ENCODE measurements around the gene ALKBH7.
A peak's percentile ranks its signal among the peaks of the same experiment; 100 is the strongest.
"Not testable (repeated sequence)": the region's sequence is repeated elsewhere in the genome, so short reads cannot be mapped to it uniquely, and the experiment has no call there.

ALKBH7 gene

DNA sequence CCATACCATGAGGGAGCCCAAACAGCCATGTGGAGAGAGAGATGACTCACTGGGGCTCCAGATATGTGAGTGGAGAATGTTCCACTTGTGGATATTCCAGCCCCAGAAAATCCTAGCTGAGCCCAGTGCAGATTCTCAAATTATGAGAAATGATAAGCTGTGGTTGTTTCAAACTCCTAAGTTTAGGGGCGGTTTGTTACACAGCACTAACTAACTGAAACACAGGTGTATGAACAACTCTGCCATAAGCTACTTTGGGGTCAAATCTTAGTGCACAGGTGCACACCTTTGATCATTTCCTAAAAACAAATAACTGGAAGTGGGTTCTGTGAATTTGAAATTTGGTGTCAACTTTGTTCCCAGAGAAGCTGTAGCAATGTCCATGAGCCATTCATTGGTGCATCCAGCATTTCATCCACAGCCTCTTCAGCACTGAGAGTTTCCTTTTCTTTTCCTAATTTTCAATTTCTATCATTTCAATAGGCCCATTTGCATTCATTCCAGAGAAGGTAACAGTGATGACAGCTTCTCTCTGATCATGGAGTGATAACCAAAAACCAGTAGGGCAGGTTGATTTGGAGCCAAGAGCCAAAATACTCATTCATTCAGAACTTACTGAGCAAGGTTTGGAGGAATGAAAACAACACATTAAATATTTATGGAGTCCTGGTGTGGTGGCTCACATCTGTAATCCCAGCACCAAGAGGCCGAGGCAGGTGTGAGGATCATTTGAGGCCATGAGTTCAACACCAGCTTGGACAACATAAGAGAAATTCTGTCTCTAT lies 20.0 kb upstream of the ALKBH7 start:
- Histone ChIP-seq H3K27ac (ENCODE audit: low read depth, low read length) (no peak overlapping the region), H3K4me3 (ENCODE audit: low read depth, low read length) (no peak overlapping the region), H3K36me3 (ENCODE audit: control insufficient read depth, insufficient read depth, low read length) (no peaks in the 10 kb centered on the region), H3K9ac (ENCODE audit: low read length) (no peak overlapping the region), H3K4me1 (ENCODE audit: control insufficient read depth, insufficient read depth, low read length) (no peaks in the 10 kb centered on the region), H3K9me3 (ENCODE audit: control insufficient read depth, insufficient read depth, low read depth, low read length) (peaks cover 10% of the 10 kb centered on the region; the same call in 1 of the 2 replicates), H3K27me3 (ENCODE audit: control insufficient read depth, insufficient read depth, low read length) (peaks cover 10% of the 10 kb centered on the region; the same call in 1 of the 2 replicates)

DNA sequence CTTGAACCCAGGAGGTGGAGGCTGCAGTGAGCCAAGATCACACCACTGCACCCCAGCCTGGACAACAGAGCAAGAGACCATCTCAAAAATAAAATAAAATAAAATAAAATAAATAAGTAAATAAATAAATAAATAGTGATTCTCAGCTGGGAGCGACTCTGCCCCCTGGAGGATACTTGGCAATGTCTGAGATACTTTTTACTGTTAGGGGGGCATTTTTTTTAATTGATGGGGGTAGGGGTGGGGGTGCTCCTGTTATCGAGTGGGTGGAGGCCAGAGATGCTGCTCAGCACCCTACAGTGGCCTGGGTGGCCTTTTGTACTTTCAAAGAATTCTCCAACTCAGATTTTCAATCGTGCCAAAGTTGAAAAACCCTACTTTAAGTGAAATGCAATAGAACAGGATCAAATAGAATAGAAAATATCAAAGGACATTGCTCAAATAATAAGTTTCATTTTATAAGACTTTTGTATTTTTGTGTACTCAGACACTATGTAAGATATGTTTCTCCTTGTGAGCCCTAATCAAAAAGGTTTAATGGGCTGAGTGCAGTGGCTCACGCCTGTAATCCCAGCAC lies 18.4 kb upstream of the ALKBH7 start:
- Histone ChIP-seq H3K4me3 (ENCODE audit: low read depth, low read length) (no peak overlapping the region), H3K9ac (ENCODE audit: low read length) (no peak overlapping the region), H3K4me1 (ENCODE audit: control insufficient read depth, insufficient read depth, low read length) (0 out of 2 replicates have a peak, but pooled peaks cover 6% of the 10 kb centered on the region), H3K27me3 (ENCODE audit: control insufficient read depth, insufficient read depth, low read length) (peaks cover 7% of the 10 kb centered on the region; the same call in 1 of the 2 replicates), H3K9me3 (ENCODE audit: control insufficient read depth, insufficient read depth, low read depth, low read length) (peaks cover 10% of the 10 kb centered on the region; the same call in 1 of the 2 replicates), H3K36me3 (ENCODE audit: control insufficient read depth, insufficient read depth, low read length) (no peaks in the 10 kb centered on the region), H3K27ac (ENCODE audit: low read depth, low read length) (no peak overlapping the region)

DNA sequence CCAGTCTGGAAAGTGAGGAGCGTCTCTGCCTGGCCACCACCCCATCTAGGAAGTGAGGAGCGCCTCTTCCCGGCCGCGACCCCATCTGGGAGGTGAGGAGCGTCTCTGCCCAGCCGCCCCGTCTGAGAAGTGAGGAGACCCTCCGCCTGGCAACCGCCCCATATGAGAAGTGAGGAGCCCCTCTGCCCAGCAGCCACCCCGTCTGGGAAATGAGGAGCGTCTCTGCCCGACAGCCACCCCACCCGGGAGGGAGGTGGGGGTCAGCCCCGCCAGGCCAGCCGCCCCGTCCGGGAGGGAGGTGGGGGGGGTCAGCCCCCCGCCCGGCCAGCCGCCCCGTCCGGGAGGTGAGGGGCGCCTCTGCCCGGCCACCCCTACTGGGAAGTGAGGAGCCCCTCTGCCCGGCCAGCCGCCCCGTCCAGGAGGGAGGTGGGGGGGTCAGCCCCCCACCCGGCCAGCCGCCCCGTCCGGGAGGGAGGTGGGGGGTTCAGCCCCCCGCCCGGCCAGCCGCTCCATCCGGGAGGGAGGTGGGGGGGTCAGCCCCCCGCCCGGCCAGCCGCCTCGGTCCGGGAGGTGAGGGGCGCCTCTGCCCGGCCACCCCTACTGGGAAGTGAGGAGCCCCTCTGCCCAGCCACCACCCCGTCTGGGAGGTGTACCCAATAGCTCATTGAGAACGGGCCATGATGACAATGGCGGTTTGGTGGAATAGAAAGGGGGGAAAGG lies 17.1 kb upstream of the ALKBH7 start:
- H3K4me3 ChIP-seq (ENCODE audit: low read depth, low read length); H3K27ac ChIP-seq (ENCODE audit: low read depth, low read length); H3K27me3 ChIP-seq (ENCODE audit: control insufficient read depth, insufficient read depth, low read length); H3K36me3 ChIP-seq (ENCODE audit: control insufficient read depth, insufficient read depth, low read length); H3K4me1 ChIP-seq (ENCODE audit: control insufficient read depth, insufficient read depth, low read length); H3K9ac ChIP-seq (ENCODE audit: low read length): not testable (repeated sequence)
- peaks cover 10% of the 10 kb centered on the region; the same call in 1 of the 2 replicates for H3K9me3 ChIP-seq (ENCODE audit: control insufficient read depth, insufficient read depth, low read depth, low read length)

DNA sequence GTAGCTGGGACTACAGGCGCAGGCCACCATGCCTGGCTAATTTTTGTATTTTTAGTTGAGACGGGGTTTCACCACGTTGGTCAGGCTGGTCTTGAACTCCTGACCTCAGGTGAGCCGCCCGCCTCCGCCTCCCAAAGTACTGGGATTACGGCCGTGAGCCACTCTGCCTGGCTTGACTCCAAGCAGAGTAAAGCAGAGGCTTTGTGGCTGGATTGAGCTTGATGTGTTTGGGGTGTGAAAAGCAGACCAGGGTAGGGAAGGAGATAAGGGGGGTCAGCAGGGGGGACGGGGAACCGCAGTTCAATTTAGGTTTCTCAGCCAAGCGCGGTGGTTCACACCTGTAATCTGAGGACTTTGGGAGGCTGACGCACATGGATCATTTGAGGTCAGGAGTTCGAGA lies 15.4 kb upstream of the ALKBH7 start:
- no peak overlapping the region for H3K4me3 ChIP-seq (ENCODE audit: low read depth, low read length)
- H3K9me3 ChIP-seq (ENCODE audit: control insufficient read depth, insufficient read depth, low read depth, low read length): peaks cover 9% of the 10 kb centered on the region; the same call in 1 of the 2 replicates
- no peak overlapping the region for H3K9ac ChIP-seq (ENCODE audit: low read length)
- H3K4me1 ChIP-seq (ENCODE audit: control insufficient read depth, insufficient read depth, low read length): peaks cover 6% of the 10 kb centered on the region; the same call in 1 of the 2 replicates
- no peaks in the 10 kb centered on the region for H3K36me3 ChIP-seq (ENCODE audit: control insufficient read depth, insufficient read depth, low read length)
- H3K27ac ChIP-seq (ENCODE audit: low read depth, low read length): no peak overlapping the region
- H3K27me3 ChIP-seq (ENCODE audit: control insufficient read depth, insufficient read depth, low read length): no peaks in the 10 kb centered on the region

DNA sequence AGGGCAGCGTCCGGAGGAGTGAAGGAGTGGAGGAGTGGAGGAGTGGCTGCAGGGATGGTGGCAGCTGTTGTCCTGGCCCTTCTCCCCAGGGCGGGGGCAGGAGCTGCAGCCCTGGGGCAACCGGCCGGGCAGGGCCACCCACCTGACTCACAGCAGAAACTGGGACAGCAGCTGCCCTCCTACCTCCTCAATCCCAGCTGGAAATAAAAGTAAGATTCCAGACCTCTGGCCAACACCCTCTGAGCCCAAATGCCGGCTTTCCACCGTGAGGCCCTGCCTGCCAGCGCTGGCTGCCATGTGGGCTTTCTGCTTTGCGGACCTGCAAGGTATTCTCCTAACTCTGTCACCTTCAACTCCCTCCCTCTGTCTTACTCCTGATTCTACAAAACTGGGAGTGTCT lies 14.6 kb upstream of the ALKBH7 start:
- Histone ChIP-seq H3K36me3 (ENCODE audit: control insufficient read depth, insufficient read depth, low read length) (no peaks in the 10 kb centered on the region), H3K4me1 (ENCODE audit: control insufficient read depth, insufficient read depth, low read length) (peaks cover 9% of the 10 kb centered on the region), H3K9ac (ENCODE audit: low read length) (no peak overlapping the region), H3K4me3 (ENCODE audit: low read depth, low read length) (no peak overlapping the region), H3K9me3 (ENCODE audit: control insufficient read depth, insufficient read depth, low read depth, low read length) (peaks cover 6% of the 10 kb centered on the region; the same call in 1 of the 2 replicates), H3K27me3 (ENCODE audit: control insufficient read depth, insufficient read depth, low read length) (no peaks in the 10 kb centered on the region), H3K27ac (ENCODE audit: low read depth, low read length) (no peak overlapping the region)

DNA sequence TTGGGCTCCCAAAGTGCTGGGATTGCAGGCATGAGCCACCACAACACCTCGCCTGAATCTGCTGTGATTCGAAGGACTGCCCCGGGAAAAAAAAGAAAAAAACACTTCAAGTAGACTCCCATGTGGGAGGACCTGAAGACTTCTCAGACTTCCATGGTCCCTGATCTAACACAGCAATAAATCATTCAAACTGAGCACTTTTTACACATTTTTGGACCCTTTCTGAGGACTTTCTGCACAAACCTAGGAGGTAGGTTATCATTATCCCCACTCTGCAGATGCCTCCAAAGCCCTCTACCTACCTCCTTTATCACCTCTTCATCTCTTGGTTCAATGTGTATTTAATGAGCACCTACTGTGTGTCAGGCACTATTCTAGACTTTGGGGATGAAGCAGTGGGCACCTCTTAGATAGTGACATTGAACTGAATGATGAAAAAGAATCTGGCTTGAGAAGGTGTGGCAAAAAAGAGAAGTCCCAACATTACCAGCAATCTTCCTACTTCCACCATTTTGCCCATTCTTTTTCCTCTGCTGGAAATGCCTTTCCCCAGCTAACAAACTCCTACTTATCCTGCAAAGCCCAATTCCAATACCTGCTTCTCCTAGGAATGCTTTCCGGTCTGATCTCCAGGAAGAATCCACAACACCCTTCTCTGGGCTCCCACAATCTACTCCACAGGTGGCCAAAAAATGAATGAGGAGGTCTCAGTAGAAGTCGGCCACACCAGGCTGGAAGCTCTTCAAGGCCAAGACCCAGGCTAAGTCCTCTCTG lies 12.8 kb upstream of the ALKBH7 start:
- peaks cover 10% of the 10 kb centered on the region for H3K36me3 ChIP-seq (ENCODE audit: control insufficient read depth, insufficient read depth, low read length)
- no peak overlapping the region for H3K27ac ChIP-seq (ENCODE audit: low read depth, low read length)
- H3K4me3 ChIP-seq (ENCODE audit: low read depth, low read length): no peak overlapping the region
- H3K4me1 ChIP-seq (ENCODE audit: control insufficient read depth, insufficient read depth, low read length): peaks cover 9% of the 10 kb centered on the region
- H3K9ac ChIP-seq (ENCODE audit: low read length): no peak overlapping the region
- peaks cover under 1% of the 10 kb centered on the region; the same call in 1 of the 2 replicates for H3K9me3 ChIP-seq (ENCODE audit: control insufficient read depth, insufficient read depth, low read depth, low read length)
- H3K27me3 ChIP-seq (ENCODE audit: control insufficient read depth, insufficient read depth, low read length): no peaks in the 10 kb centered on the region

DNA sequence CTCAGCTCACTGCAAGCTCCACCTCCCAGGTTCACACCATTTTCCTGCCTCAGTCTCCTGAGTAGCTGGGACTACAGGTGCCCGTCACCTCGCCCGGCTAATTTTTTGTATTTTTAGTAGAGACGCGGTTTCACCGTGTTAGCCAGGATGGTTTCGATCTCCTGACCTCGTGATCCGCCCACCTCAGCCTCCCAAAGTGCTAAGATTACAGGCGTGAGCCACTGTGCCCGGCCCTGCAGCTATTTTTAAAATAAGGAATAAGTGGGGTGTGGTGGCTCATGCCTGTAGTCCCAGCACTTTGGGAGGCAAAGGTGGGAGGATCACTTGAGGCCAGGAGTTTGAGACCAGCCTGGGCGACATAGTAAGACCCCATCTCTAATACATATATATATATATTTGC lies 12.1 kb upstream of the ALKBH7 start:
- not testable (repeated sequence) for H3K9me3 ChIP-seq (ENCODE audit: control insufficient read depth, insufficient read depth, low read depth, low read length); H3K27ac ChIP-seq (ENCODE audit: low read depth, low read length); H3K4me1 ChIP-seq (ENCODE audit: control insufficient read depth, insufficient read depth, low read length); H3K9ac ChIP-seq (ENCODE audit: low read length); H3K27me3 ChIP-seq (ENCODE audit: control insufficient read depth, insufficient read depth, low read length); H3K4me3 ChIP-seq (ENCODE audit: low read depth, low read length)
- H3K36me3 ChIP-seq (ENCODE audit: control insufficient read depth, insufficient read depth, low read length): peaks cover 16% of the 10 kb centered on the region

DNA sequence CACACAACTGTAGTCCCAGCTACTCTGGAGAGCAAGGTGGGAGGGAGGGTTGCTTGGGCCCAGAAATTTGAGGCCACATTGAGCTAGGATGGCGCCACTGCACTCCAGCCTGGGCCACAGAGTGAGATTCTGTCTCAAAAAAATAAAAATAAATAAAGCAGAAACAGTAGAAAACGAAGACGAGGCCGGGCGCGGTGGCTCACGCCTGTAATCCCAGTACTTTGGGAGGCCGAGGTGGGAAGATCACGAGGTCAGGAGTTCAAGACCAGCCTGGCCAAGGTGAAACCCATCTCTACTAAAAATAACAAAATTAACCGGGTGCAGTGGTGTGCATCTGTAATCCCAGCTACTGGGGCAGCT lies 11.8 kb upstream of the ALKBH7 start:
- peak overlapping the region; percentile 83 for H3K4me3 ChIP-seq (ENCODE audit: low read depth, low read length)
- not testable (repeated sequence) for H3K4me1 ChIP-seq (ENCODE audit: control insufficient read depth, insufficient read depth, low read length); H3K9me3 ChIP-seq (ENCODE audit: control insufficient read depth, insufficient read depth, low read depth, low read length); H3K9ac ChIP-seq (ENCODE audit: low read length); H3K27me3 ChIP-seq (ENCODE audit: control insufficient read depth, insufficient read depth, low read length); H3K27ac ChIP-seq (ENCODE audit: low read depth, low read length)
- H3K36me3 ChIP-seq (ENCODE audit: control insufficient read depth, insufficient read depth, low read length): peaks cover 20% of the 10 kb centered on the region

DNA sequence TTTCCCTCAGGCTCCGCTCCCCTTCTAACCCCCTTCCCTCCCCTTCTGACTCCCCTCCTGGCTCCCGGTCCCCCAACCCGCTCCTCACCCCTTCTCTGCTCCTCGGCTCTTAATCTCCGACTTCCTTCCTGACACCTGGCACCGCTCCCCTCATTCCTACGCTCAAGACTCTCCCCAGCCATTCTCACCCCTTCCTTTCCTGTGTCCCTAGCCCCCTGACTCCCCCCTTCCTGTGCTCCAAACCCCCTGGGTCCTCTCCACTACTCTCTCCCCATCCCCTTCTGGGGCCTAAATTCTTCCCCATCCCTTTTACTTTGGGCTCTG lies 10.6 kb upstream of the ALKBH7 start:
- H3K4me1 ChIP-seq (ENCODE audit: control insufficient read depth, insufficient read depth, low read length): peaks cover 9% of the 10 kb centered on the region
- H3K27me3 ChIP-seq (ENCODE audit: control insufficient read depth, insufficient read depth, low read length): no peaks in the 10 kb centered on the region
- H3K9ac ChIP-seq (ENCODE audit: low read length): peak overlapping the region; percentile 88
- H3K27ac ChIP-seq (ENCODE audit: low read depth, low read length): peak overlapping the region; percentile 28; the same call in 1 of the 2 replicates
- H3K9me3 ChIP-seq (ENCODE audit: control insufficient read depth, insufficient read depth, low read depth, low read length): no peaks in the 10 kb centered on the region
- peaks cover 29% of the 10 kb centered on the region for H3K36me3 ChIP-seq (ENCODE audit: control insufficient read depth, insufficient read depth, low read length)
- peak overlapping the region; percentile 83 for H3K4me3 ChIP-seq (ENCODE audit: low read depth, low read length)

DNA sequence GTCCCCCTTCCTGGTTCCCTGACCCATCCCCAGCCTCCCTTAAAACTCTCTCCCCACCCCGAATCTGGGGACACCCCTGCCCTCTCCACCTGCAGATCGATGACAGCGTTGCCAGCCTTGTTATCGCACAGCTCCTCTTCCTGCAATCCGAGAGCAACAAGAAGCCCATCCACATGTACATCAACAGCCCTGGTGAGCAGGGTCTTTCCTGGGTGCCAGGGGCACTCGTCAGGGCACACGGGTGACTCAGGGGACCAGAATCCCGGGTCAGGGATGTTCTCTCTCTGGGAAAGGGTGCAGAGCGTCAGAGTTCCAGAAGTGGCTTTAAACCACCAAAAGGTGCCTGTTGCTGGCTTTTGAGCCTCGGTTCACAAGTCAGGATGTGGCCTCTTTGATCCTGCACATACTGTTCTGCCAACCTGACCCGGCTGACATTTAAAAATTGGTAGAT lies 10.2 kb upstream of the ALKBH7 start:
- peak overlapping the region; percentile 83 for H3K4me3 ChIP-seq (ENCODE audit: low read depth, low read length)
- H3K9ac ChIP-seq (ENCODE audit: low read length): peak overlapping the region; percentile 88
- no peaks in the 10 kb centered on the region for H3K9me3 ChIP-seq (ENCODE audit: control insufficient read depth, insufficient read depth, low read depth, low read length)
- H3K27me3 ChIP-seq (ENCODE audit: control insufficient read depth, insufficient read depth, low read length): no peaks in the 10 kb centered on the region
- peaks cover 31% of the 10 kb centered on the region for H3K36me3 ChIP-seq (ENCODE audit: control insufficient read depth, insufficient read depth, low read length)
- peaks cover 9% of the 10 kb centered on the region for H3K4me1 ChIP-seq (ENCODE audit: control insufficient read depth, insufficient read depth, low read length)
- no peak overlapping the region for H3K27ac ChIP-seq (ENCODE audit: low read depth, low read length)

Data from HUES6 (cell line).